Erythroblast (primary cell): ENCODE results near the gene SMPX.

Experiments used
- GATA1 ChIP-seq: IDR thresholded peaks from 2 replicates; pipeline ENCODE4 v1.6.1; 2011; ENCODE audit warnings: low read depth, mild to moderate bottlenecking, control low read depth, low read length, moderate library complexity
- POLR2A ChIP-seq: IDR thresholded peaks from 2 replicates; pipeline ENCODE4 v1.6.1; 2011; ENCODE audit warnings: mild to moderate bottlenecking, low read length

GRCh38 chrX:21735038-21735767, 22.7 kb downstream of the SMPX start:
- TF ChIP-seq POLR2A (no peak), GATA1 (no peak)
